A549 (cell line): ENCODE measurements around the gene RALGPS2. TPM values are rescaled to one million over a fixed set of nuclear protein-coding genes. Genes with fewer than 3 reads are reported as not detected.

ENCODE experiments used
- ATAC-seq, 2 experiments: fragments of 200-7000 bp in 1 of 2; fragments of >200 bp in 1 of 2; cut with Nextera tagmentation in 1 of 2; cut with Tn5 transposase in 1 of 2; 3 replicates each; pipeline versions ENCODE4 v1.8.0 to v1.9.1; 2018 to 2020; ENCODE audit warnings: mild to moderate bottlenecking in 1 of 2, moderate library complexity in 1 of 2
- CTCF ChIA-PET: fragments of 300-600 bp; sonication (Branson Sonifier 250); formaldehyde crosslinking; extraction: SDS; loops from one replicate; lab custom pipeline; 2021; ENCODE audit warnings: antibody characterized with exemption, inconsistent platforms; lab: Yijun Ruan, JAX
- POLR2A ChIA-PET: fragments of 350-600 bp; formaldehyde crosslinking; extraction: SDS; loops from one replicate; lab custom pipeline; 2021; ENCODE audit warnings: antibody characterized with exemption, inconsistent platforms; lab: Yijun Ruan, JAX
- DNase-seq, 2 experiments: peaks; one replicate each; pipeline versions ENCODE4 v3.0.0 to v3.0.0-alpha.2; 2011 to 2016; ENCODE audit warnings: low read depth in 1 of 2, low spot score in 1 of 2
- FAIRE-seq: peaks from 2 replicates; lab custom pipeline; 2011; peaks lifted over from hg19 to GRCh38; lab: Jason Lieb, UNC
- H3K27ac ChIP-seq, 2 experiments: fragments of >200 bp; sonication (Bioruptor Twin); formaldehyde crosslinking; 3 replicates each; pipeline ENCODE4 v1.5.1; 2016 to 2017
- H3K4me1 ChIP-seq: fragments of >200 bp; sonication (Bioruptor Twin); formaldehyde crosslinking; 3 replicates; pipeline ENCODE4 v1.6.1; 2016
- H3K4me2 ChIP-seq: fragments of >200 bp; sonication (Bioruptor Twin); formaldehyde crosslinking; 3 replicates; pipeline ENCODE4 v1.6.1; 2016
- H3K4me3 ChIP-seq: fragments of >200 bp; sonication (Bioruptor Twin); formaldehyde crosslinking; 3 replicates; pipeline ENCODE4 v1.5.1; 2016
- H3K9me3 ChIP-seq: fragments of >200 bp; sonication (Bioruptor Twin); formaldehyde crosslinking; 3 replicates; pipeline ENCODE4 v1.6.1; 2016
- BCL3 ChIP-seq: fragments of >200 bp; sonication (Bioruptor Twin); formaldehyde crosslinking; IDR thresholded peaks from 3 replicates; pipeline ENCODE4 v1.6.1; 2016
- CHD2 ChIP-seq: fragments of 150-350 bp; IDR thresholded peaks from 2 replicates; pipeline ENCODE4 v1.6.1; 2014; ENCODE audit warnings: low read length; ENCODE audit not compliant: partially characterized antibody
- CTCF ChIP-seq: fragments of >200 bp; sonication (Bioruptor Twin); formaldehyde crosslinking; IDR thresholded peaks from 3 replicates; pipeline ENCODE4 v1.5.1; 2016
- FOSL2 ChIP-seq, 2 experiments: fragments of 450-650 bp in 1 of 2; fragments of >200 bp in 1 of 2; sonication (Bioruptor Twin) in 1 of 2; formaldehyde crosslinking; IDR thresholded peaks; 2 replicates each; pipeline versions ENCODE4 v1.5.0 to v1.6.1; 2016 to 2020; ENCODE audit warnings: mild to moderate bottlenecking in 1 of 2, moderate library complexity in 1 of 2
- HDAC2 ChIP-seq: fragments of 200-600 bp; sonication (generic); IDR thresholded peaks from 2 replicates; pipeline ENCODE4 v1.6.1; 2016
- HOXA7 ChIP-seq: fragments of 250-450 bp; sonication (Bioruptor Pico); IDR thresholded peaks from 2 replicates; pipeline ENCODE4 v1.5.0; 2020; ENCODE audit warnings: mild to moderate bottlenecking, moderate library complexity
- HOXB13 ChIP-seq: fragments of 250-450 bp; sonication (Bioruptor Pico); IDR thresholded peaks from 2 replicates; pipeline ENCODE4 v1.5.0; 2020; ENCODE audit warnings: low read depth, mild to moderate bottlenecking, moderate library complexity
- HOXB5 ChIP-seq: fragments of 250-450 bp; sonication (Bioruptor Pico); IDR thresholded peaks from 2 replicates; pipeline ENCODE4 v1.5.0; 2020; ENCODE audit warnings: mild to moderate bottlenecking, moderate library complexity
- JUNB ChIP-seq: fragments of >200 bp; sonication (Bioruptor Twin); formaldehyde crosslinking; IDR thresholded peaks from 2 replicates; pipeline ENCODE4 v1.6.1; 2016
- KDM5A ChIP-seq: fragments of 200-600 bp; sonication (generic); IDR thresholded peaks from 2 replicates; pipeline ENCODE4 v1.6.1; 2016; ENCODE audit warnings: antibody characterized with exemption, mild to moderate bottlenecking
- MAZ ChIP-seq: fragments of 150-350 bp; IDR thresholded peaks from 2 replicates; pipeline ENCODE4 v1.6.1; 2014; ENCODE audit warnings: antibody characterized with exemption, low read depth, low read length, borderline replicate concordance
- MYC ChIP-seq: IDR thresholded peaks from 2 replicates; pipeline ENCODE4 v1.6.1; 2012; ENCODE audit warnings: mild to moderate bottlenecking, inconsistent platforms, low read length, improper control_type of control experiment, borderline replicate concordance
- NFE2L2 ChIP-seq: fragments of 150-350 bp; conservative IDR thresholded peaks from 2 replicates; pipeline ENCODE4 v1.6.1; 2014; ENCODE audit warnings: low read length
- NR3C1 ChIP-seq: fragments of >200 bp; sonication (Bioruptor Twin); formaldehyde crosslinking; IDR thresholded peaks from 3 replicates; pipeline ENCODE4 v1.6.1; 2017
- PBX3 ChIP-seq: IDR thresholded peaks from 2 replicates; pipeline ENCODE4 v1.6.1; 2012
- POLR2A ChIP-seq: IDR thresholded peaks from 2 replicates; pipeline ENCODE4 v1.6.1; 2012; ENCODE audit warnings: mild to moderate bottlenecking, low read length
- POLR2AphosphoS2 ChIP-seq: conservative IDR thresholded peaks from 2 replicates; pipeline ENCODE4 v1.6.1; 2012; ENCODE audit warnings: low read length, improper control_type of control experiment, inconsistent platforms
- RAD21 ChIP-seq, 2 experiments: fragments of >200 bp in 1 of 2; sonication (Bioruptor Twin) in 1 of 2; formaldehyde crosslinking in 1 of 2; IDR thresholded peaks in 1 of 2; conservative IDR thresholded peaks in 1 of 2; 2 replicates in 1 of 2; 3 replicates in 1 of 2; pipeline ENCODE4 v1.6.1; 2012 to 2018; ENCODE audit warnings: inconsistent platforms in 1 of 2
- RARB ChIP-seq: fragments of 250-450 bp; sonication (Bioruptor Pico); IDR thresholded peaks from 2 replicates; pipeline ENCODE4 v1.8.0; 2021; ENCODE audit warnings: mild to moderate bottlenecking, moderate library complexity
- REST ChIP-seq: fragments of 200-600 bp; sonication (generic); IDR thresholded peaks from 2 replicates; pipeline ENCODE4 v1.6.1; 2016; ENCODE audit warnings: antibody characterized with exemption, mild to moderate bottlenecking, moderate library complexity
- RFX5 ChIP-seq: fragments of 450-650 bp; IDR thresholded peaks from 2 replicates; pipeline ENCODE4 v1.7.1; 2014; ENCODE audit warnings: antibody characterized with exemption, mild to moderate bottlenecking, moderate library complexity
- SMC3 ChIP-seq: fragments of >200 bp; sonication (Bioruptor Twin); formaldehyde crosslinking; IDR thresholded peaks from 3 replicates; pipeline ENCODE4 v1.6.1; 2018; ENCODE audit warnings: inconsistent platforms
- TP53 ChIP-seq: fragments of 250-450 bp; sonication (Bioruptor Pico); IDR thresholded peaks from 2 replicates; pipeline ENCODE4 v1.5.0; 2021; ENCODE audit warnings: mild to moderate bottlenecking, moderate library complexity
- WGBS: methylation state at CpG from one replicate; pipeline ENCODE4 v1.1.6; 2017; ENCODE audit errors: missing lambda C conversion rate; 5-methylcytosine and 5-hydroxymethylcytosine counted together
- polyA plus RNA-seq, 4 experiments: library from polyadenylated mRNA; depleted of rRNA in 3 of 4; stranded (reverse); fragments of >200 nt; fragmentation: RNase III in 1 of 4; extraction: RNeasy Plus Mini Kit Qiagen cat#74134 plus additional on column Dnase treatment in 1 of 4; gene quantifications; 2 replicates in 3 of 4; 3 replicates in 1 of 4; pipeline ENCODE4 v1.2.3, GENCODE V29; 2011 to 2017
- TF ChIP-seq, protein P1 (sequence below): fragments of 450-650 bp; IDR thresholded peaks from 2 replicates; pipeline ENCODE4 v1.6.1; 2014; ENCODE audit warnings: antibody characterized with exemption
- TF ChIP-seq, protein P2 (sequence below): IDR thresholded peaks from 2 replicates; pipeline ENCODE4 v1.6.1; 2012
- TF ChIP-seq, protein P3 (sequence below): fragments of 150-350 bp; IDR thresholded peaks from 2 replicates; pipeline ENCODE4 v1.6.1; 2014; ENCODE audit warnings: low read depth, mild to moderate bottlenecking, low read length

The RALGPS2 gene
- polyA plus RNA-seq, 2 of the 4 experiments (the other 2 are of a cell fraction), result 11.8 to 18.6 TPM

- H3K4me2 ChIP-seq, result peak within 1 kb of the TSS; percentile 40
- DNase-seq, result no peak
- no peak within 1 kb of the TSS for H3K27ac ChIP-seq
- no peak for ATAC-seq
- TF ChIP-seq MAZ, result no peak
- TF ChIP-seq POLR2AphosphoS2, result no peak
- TF ChIP-seq KDM5A, result no peak
- TF ChIP-seq RAD21 (conservative IDR thresholded peaks at IDR 0.05 in 1 of 2, IDR thresholded peaks at IDR 0.05 in 1 of 2), result no peak
- no peak for TF ChIP-seq RFX5
- TF ChIP-seq TP53 (CRISPR knock-in tag), result no peak
- no peak for TF ChIP-seq CTCF
- TF ChIP-seq JUNB, result no peak
- ChIA-PET CTCF (interaction anchor here (1.1 kb wide), 1 partner anchor 9 kb away, joined by 4 read pairs; no protein-coding TSS in a partner anchor), POLR2A (no interaction called here)
- FAIRE-seq, result no peak
- H3K4me3 ChIP-seq, result no peak within 1 kb of the TSS
- H3K4me1 ChIP-seq, result peaks cover 37% of the 10 kb centered on the region
- WGBS, result 71% methylated on average over 4 of the region's 4 CpGs
- no peaks in the 10 kb centered on the region for H3K9me3 ChIP-seq
Observed at GRCh38 chr1:178870944-178871343, 145.9 kb downstream of the RALGPS2 start, which contains the start of gene ANGPTL1. ANGPTL1 (minus strand) TSS chr1:178871077; CDS start chr1:178865776, 5,301 bp downstream.

- Histone ChIP-seq H3K4me1 (peaks cover 37% of the 10 kb centered on the region), H3K27ac (no peak overlapping the region), H3K4me3 (no peak overlapping the region), H3K4me2 (peak overlapping the region; percentile 40), H3K9me3 (no peaks in the 10 kb centered on the region)
- FAIRE-seq (peak; percentile 51), ATAC-seq (no peak), DNase-seq (no peak)
- ChIA-PET CTCF (interaction anchor here (1.1 to 2.3 kb wide), 3 partner anchors 9 to 131 kb away, joined by 4 to 11 read pairs (median 5); no protein-coding TSS in a partner anchor), POLR2A (no interaction called here)
- TF ChIP-seq, protein P1, sequence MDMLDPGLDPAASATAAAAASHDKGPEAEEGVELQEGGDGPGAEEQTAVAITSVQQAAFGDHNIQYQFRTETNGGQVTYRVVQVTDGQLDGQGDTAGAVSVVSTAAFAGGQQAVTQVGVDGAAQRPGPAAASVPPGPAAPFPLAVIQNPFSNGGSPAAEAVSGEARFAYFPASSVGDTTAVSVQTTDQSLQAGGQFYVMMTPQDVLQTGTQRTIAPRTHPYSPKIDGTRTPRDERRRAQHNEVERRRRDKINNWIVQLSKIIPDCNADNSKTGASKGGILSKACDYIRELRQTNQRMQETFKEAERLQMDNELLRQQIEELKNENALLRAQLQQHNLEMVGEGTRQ, result no peak
- TF ChIP-seq MAZ, result no peak
- no peak for TF ChIP-seq BCL3
- no peak for TF ChIP-seq NFE2L2
- TF ChIP-seq, protein P2, sequence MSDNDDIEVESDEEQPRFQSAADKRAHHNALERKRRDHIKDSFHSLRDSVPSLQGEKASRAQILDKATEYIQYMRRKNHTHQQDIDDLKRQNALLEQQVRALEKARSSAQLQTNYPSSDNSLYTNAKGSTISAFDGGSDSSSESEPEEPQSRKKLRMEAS, result no peak
- TF ChIP-seq NR3C1, result no peak
- no peak for TF ChIP-seq HOXB5
- no peak for TF ChIP-seq CHD2
- TF ChIP-seq HDAC2, result no peak
- TF ChIP-seq HOXB13, result no peak
- TF ChIP-seq SMC3, result no peak
- TF ChIP-seq POLR2A, result no peak
- TF ChIP-seq HOXA7 (CRISPR knock-in tag), result no peak
- no peak for TF ChIP-seq FOSL2 (IDR thresholded peaks at IDR 0.05)
- no peak for TF ChIP-seq FOSL2 (CRISPR knock-in tag; IDR thresholded peaks at IDR 0.05)
- no peak for TF ChIP-seq RARB (CRISPR knock-in tag)
- no peak for TF ChIP-seq REST
- TF ChIP-seq, protein P3, sequence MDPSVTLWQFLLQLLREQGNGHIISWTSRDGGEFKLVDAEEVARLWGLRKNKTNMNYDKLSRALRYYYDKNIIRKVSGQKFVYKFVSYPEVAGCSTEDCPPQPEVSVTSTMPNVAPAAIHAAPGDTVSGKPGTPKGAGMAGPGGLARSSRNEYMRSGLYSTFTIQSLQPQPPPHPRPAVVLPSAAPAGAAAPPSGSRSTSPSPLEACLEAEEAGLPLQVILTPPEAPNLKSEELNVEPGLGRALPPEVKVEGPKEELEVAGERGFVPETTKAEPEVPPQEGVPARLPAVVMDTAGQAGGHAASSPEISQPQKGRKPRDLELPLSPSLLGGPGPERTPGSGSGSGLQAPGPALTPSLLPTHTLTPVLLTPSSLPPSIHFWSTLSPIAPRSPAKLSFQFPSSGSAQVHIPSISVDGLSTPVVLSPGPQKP, result no peak
- TF ChIP-seq TP53 (CRISPR knock-in tag), result no peak
- no peak for TF ChIP-seq PBX3
- no peak for TF ChIP-seq MYC
Observed at GRCh38 chr1:178871551-178872320, 146.7 kb downstream of the RALGPS2 start.
